NB4 (cell line): ENCODE measurements around the gene POM121L2.

ENCODE experiments used
- DNase-seq: peaks from one replicate; pipeline ENCODE4 v3.0.0; 2010; ENCODE audit warnings: low read depth
- H3K4me3 ChIP-seq: one replicate; pipeline ENCODE4 v1.5.1; 2011; ENCODE audit warnings: mild to moderate bottlenecking, low read depth, low read length, moderate library complexity
- MYC ChIP-seq: IDR thresholded peaks from 2 replicates; pipeline ENCODE4 v1.6.1; 2011; ENCODE audit warnings: low read depth, low read length
- POLR2A ChIP-seq: IDR thresholded peaks from 2 replicates; pipeline ENCODE4 v1.6.1; 2011; ENCODE audit warnings: mild to moderate bottlenecking; ENCODE audit not compliant: insufficient read length; ENCODE audit errors: extremely low read depth
- TF ChIP-seq, protein P1 (sequence below): IDR thresholded peaks from 2 replicates; pipeline ENCODE4 v1.6.1; 2011; ENCODE audit warnings: low read depth, low read length
- TF ChIP-seq, protein P2 (sequence below): IDR thresholded peaks from one replicate; pipeline ENCODE4 v1.5.1; 2012; ENCODE audit warnings: low read depth, low read length

The POM121L2 gene

DNA sequence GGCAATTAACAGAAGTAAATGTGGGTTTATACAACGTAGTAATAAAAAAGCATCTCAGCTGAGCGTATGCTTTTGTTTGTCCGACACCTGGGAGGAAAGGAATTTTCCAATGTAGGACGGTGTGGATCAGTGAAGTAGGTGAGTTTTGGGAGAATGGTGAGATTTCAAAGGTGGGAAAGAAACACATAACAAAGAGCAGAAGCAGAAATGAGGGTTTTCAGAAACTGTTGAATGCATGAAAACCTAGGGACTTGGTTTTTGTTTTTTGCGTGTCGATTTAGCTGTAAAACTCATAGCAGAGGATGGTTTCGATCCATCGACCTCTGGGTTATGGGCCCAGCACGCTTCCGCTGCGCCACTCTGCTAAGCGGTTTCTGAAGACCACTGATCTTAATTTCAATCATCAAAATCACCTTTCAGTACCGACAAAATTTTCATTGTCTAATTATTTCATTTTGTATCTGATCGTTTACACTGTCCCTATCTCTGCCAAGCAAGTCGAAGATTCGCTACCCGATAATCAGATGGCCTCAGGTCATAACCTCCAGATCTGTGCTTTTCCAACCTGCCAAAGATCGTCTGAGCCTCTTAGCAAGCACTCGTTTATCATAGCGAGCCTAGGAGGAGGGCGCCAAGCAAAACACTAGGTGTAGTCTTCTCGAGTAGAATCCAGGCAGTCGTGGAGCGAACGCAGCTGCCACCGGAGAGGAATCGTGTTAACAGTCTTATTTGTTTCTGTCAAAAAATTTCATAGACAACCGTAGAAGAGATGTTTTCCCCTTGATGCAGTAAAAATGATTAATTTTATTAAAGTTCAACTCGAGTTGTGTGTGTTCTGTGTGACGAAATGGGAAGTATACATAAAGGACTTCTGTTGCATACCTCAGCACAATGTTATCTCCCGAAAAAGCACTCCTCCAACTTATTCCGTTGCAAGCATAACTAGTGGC lies 20.9 kb upstream of the POM121L2 start:
- peak overlapping the region; percentile 91 for H3K4me3 ChIP-seq
- TF ChIP-seq, protein P1, sequence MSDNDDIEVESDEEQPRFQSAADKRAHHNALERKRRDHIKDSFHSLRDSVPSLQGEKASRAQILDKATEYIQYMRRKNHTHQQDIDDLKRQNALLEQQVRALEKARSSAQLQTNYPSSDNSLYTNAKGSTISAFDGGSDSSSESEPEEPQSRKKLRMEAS, result peak; percentile 33; the same call in 1 of the 2 replicates
- TF ChIP-seq MYC (0 out of 2 replicates have a peak, but pooled peaks have one; percentile 39), POLR2A (no peak)
- TF ChIP-seq, protein P2, sequence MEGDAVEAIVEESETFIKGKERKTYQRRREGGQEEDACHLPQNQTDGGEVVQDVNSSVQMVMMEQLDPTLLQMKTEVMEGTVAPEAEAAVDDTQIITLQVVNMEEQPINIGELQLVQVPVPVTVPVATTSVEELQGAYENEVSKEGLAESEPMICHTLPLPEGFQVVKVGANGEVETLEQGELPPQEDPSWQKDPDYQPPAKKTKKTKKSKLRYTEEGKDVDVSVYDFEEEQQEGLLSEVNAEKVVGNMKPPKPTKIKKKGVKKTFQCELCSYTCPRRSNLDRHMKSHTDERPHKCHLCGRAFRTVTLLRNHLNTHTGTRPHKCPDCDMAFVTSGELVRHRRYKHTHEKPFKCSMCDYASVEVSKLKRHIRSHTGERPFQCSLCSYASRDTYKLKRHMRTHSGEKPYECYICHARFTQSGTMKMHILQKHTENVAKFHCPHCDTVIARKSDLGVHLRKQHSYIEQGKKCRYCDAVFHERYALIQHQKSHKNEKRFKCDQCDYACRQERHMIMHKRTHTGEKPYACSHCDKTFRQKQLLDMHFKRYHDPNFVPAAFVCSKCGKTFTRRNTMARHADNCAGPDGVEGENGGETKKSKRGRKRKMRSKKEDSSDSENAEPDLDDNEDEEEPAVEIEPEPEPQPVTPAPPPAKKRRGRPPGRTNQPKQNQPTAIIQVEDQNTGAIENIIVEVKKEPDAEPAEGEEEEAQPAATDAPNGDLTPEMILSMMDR, result no peak
- DNase-seq, result peak; percentile 83

DNA sequence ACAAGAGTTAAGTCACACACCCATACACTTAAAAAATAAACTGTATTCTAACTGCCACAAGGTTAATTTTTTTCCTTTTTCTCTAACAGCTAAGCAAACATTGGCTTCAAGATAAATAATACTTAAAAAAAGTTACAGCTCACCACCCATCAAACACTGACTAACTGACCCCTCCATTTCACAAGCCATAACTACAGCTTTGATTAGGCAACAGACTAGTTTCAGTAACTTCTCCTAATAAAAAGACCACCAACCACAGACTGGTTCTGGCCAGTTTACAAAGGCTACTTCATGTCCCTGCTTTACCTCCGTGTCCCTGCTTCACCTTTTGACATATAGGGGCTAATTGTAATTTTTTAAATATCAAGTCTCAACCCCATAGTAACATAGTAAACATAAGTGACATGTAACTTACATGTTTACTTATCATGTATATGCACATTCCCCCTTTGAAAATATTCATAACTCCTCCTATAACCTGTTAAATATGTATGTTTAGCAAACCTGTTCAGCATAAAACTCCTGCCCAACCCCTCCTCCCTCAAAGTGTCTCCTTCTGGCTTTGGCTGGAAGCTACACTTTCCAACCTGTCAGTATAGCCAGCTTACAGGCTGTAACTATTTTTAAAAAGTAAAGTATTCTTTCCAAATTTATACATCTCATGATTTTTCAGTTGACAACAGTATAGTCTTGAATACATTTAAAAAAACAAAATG lies 15.1 kb upstream of the POM121L2 start:
- peak; percentile 89 for DNase-seq
- peak overlapping the region; percentile 48 for H3K4me3 ChIP-seq
- peak; percentile 67 for TF ChIP-seq POLR2A
- TF ChIP-seq, protein P1, result no peak

DNA sequence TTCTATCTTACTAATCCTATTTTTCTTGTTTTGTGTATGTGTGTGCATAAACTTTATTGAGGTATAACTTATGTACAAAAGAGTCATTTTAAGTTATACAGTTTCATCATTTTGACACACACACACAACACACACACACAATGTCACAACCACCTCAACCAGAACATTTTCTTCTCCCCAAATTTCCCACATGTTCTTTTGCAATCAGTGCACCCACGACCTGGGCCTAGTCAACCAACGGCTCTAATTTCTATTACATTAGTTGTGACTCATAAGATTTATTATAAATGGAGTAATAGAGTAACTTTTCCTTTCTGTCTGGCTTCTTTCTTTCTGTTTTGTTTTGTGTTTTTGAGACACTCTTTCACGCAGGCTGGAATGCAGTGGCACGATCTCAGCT lies 9.8 kb upstream of the POM121L2 start:
- no peak overlapping the region for H3K4me3 ChIP-seq
- TF ChIP-seq, protein P2, result no peak
- TF ChIP-seq MYC, result no peak
- TF ChIP-seq POLR2A, result no peak
- TF ChIP-seq, protein P1, result no peak
- peak; percentile 52 for DNase-seq

DNA sequence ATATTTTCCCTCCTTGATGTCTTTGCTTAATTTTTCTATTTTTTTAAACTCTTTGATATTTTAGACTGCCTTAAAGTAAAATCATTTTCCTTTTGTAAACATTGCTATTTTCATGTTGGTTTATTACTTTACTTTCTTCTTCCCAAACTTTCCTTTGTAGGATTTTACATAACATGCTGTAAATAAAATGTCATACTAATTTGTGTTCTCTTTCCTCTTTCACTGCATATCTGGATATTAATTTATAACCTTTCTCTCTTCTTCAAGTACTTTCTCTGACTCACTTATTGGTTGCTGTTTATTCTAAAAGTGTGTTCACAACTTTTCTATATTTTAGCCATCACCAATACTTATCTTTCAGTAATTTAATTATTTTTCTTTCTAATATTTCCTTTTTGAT lies 9.3 kb upstream of the POM121L2 start:
- TF ChIP-seq POLR2A (no peak), MYC (no peak)
- TF ChIP-seq, protein P2, result no peak
- TF ChIP-seq, protein P1, result no peak
- no peak for DNase-seq
- H3K4me3 ChIP-seq, result no peak overlapping the region

DNA sequence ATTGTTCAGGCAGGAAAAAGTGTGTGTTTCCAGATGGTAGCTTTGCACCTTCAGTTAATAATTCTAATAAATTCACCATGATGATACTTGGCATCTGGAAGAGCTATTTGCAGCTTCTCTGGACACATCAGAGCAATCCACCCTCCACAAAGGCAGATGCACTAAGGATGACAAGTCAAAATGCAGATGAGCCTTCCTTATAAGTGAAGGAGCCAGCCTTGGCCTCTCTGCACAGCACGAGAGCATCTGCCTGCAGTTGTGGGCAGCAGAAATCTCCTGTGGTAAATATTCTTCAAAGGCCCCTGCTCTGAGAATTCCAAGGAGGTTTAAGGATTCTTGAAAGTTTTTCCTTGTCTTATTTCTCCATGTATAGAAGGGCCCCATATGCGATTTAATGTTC lies 6.9 kb upstream of the POM121L2 start:
- DNase-seq, result peak; percentile 43
- H3K4me3 ChIP-seq, result no peak overlapping the region
- TF ChIP-seq, protein P2, result no peak
- TF ChIP-seq POLR2A, result peak; percentile 26
- no peak for TF ChIP-seq MYC

DNA sequence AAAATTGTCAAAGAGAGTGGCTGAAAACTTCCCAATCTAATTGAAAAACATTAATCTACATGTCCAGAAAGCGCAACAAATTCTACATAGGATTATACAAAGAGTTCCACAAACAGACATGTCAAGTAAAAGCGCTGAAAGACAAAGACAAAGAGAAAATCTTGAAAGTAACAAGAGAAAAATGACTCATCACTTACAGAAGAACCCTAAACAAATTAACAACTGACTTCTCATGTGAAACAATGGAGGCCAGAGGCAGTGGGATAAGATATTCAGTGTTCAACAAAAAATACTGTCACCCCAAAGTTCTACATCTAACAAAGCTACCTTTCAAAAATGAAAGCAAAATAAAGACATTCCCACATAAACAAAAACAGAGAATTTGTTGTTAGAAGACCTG lies 2.0 kb upstream of the POM121L2 start:
- no peak for DNase-seq
- H3K4me3 ChIP-seq, result no peak overlapping the region
- TF ChIP-seq POLR2A (no peak), MYC (no peak)
- TF ChIP-seq, protein P1, result no peak
- TF ChIP-seq, protein P2, result no peak
